ENCODE data around the gene PLA2G4D. TPM values are rescaled to one million over a fixed set of nuclear protein-coding genes. Genes with fewer than 3 reads are reported as not detected.

Gene PLA2G4D
- total RNA-seq, 8 experiments from 2014 or later, result 0.08 to 0.76 (median 0.32) TPM; not detected in 3

DNA sequence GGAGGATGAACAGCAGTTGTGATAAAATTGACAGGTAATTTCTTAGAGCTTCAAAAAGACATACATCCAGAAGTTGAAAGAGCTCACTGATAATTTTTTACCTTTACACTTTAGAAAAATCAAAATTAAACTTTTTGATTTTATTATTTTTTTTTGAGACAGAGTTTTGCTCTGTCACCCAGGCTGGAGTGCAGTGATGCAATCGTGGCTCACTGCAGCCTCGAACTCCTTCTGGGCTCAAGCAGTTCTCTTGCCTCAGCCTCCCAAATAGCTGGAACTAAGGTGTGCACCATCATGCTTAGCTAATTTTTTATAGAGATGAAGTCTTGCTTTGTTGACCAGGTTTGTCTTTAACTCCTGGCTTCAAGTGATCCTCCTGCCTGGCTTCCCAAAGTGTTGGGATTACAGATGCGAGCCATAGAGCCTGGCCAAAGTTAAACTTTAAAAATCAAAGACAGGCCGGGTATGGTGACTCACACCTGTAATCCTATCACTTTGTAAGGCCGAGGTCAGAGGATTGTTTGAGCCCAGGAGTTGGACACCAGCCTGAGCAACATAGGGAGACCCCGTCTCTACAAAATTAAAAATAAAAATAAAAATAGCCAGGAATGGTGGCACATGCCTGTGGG lies 40.4 kb upstream of the PLA2G4D start:
- no peak overlapping the region for H3K4me3 ChIP-seq
- H3K4me1 ChIP-seq (replicated peaks in 1 of 2), result no peaks in the 10 kb centered on the region
- no peak for ATAC-seq (replicated peaks in 6 of 8)
- in situ Hi-C loops (cut with MboI; ENCODE audit: low pct_unique_long_range_greater_than_20kb in 2 of 9, low sequenced_read_pairs in 9 of 9, unreplicated experiment in 9 of 9), result loop anchor here in 4 of 9 experiments (5.0 to 25.0 kb wide), 4 partner anchors 50 to 147 kb away; no protein-coding TSS in a partner anchor
- no peak overlapping the region for H3K27ac ChIP-seq
- WGBS, 10 experiments, result 52 to 87% (median 72%) methylated on average over 2 to 6 of the region's 6 CpGs; no CpG with 5 or more reads in 3 of the 10 experiments

DNA sequence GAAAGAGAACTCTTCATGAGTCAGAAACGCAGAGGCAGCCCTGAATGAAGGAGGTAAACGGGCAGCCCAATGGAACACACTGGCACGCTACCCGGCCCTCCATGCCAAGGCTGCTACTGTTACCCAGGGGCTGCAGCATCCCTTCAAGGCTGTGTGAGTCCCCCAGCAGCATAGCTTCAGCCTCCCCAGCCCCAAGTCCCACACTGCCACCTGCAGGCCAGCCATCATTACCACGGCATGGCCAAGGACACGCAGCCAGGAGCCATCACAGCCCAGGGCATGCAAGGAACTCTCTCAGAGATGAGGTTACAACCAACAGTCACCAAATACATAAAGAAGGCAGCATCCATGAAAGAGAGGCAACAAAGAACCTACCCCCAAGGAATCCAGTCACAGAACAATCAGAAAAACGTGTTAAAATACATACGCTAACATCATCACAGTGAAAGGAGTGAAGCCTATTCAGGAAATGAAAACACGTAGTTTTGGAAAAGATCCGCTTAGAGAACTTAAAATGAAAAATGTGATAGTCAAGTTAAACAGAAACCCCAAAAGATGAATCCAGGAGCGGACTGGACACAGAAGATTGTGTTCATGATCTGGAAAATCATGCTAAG lies 39.6 kb upstream of the PLA2G4D start:
- 60 to 100% (median 82%) methylated on average over 2 to 11 of the region's 11 CpGs for WGBS, 10 experiments

GRCh38 chr15:42133356-42133755 lies 39.0 kb upstream of the PLA2G4D start:
- H3K27ac ChIP-seq, result no peak overlapping the region
- 60 to 100% (median 87%) methylated on average over 1 to 4 of the region's 4 CpGs; no CpG with 5 or more reads in 1 of the 10 experiments for WGBS, 10 experiments
- in situ Hi-C loops (cut with MboI; ENCODE audit: low pct_unique_long_range_greater_than_20kb in 2 of 9, low sequenced_read_pairs in 9 of 9, unreplicated experiment in 9 of 9), result loop anchor here in 4 of 9 experiments (10.0 to 25.0 kb wide), 3 partner anchors 49 to 146 kb away; no protein-coding TSS in a partner anchor
- H3K4me3 ChIP-seq, result no peak overlapping the region
- no peak for ATAC-seq (replicated peaks in 6 of 8)
- no peaks in the 10 kb centered on the region for H3K4me1 ChIP-seq (replicated peaks in 1 of 2)

More for the DNA sequence above, 39.6 kb upstream of the PLA2G4D start:
- no peak overlapping the region for H3K27ac ChIP-seq
- in situ Hi-C loops (cut with MboI; ENCODE audit: low pct_unique_long_range_greater_than_20kb in 2 of 9, low sequenced_read_pairs in 9 of 9, unreplicated experiment in 9 of 9), result loop anchor here in 4 of 9 experiments (10.0 to 25.0 kb wide), 3 partner anchors 49 to 147 kb away; no protein-coding TSS in a partner anchor
- no peak overlapping the region for H3K4me3 ChIP-seq
- no peaks in the 10 kb centered on the region for H3K4me1 ChIP-seq (replicated peaks in 1 of 2)
- ATAC-seq (replicated peaks in 6 of 8), result peak in 4 of 8 experiments; percentile 9 to 63 (median 36)

GRCh38 chr15:42131826-42132806 lies 37.8 kb upstream of the PLA2G4D start:
- H3K4me1 ChIP-seq (replicated peaks in 1 of 2), result no peaks in the 10 kb centered on the region
- no peak overlapping the region for H3K27ac ChIP-seq
- peak in 4 of 8 experiments; percentile 18 to 67 (median 37) for ATAC-seq (replicated peaks in 6 of 8)
- WGBS, 10 experiments, result 17 to 80% (median 60%) methylated on average over 1 to 7 of the region's 9 CpGs; no CpG with 5 or more reads in 3 of the 10 experiments
- no peak overlapping the region for H3K4me3 ChIP-seq
- in situ Hi-C loops (cut with MboI; ENCODE audit: low pct_unique_long_range_greater_than_20kb in 2 of 9, low sequenced_read_pairs in 9 of 9, unreplicated experiment in 9 of 9), result loop anchor here in 4 of 9 experiments (10.0 to 25.0 kb wide), 3 partner anchors 47 to 145 kb away; no protein-coding TSS in a partner anchor

DNA sequence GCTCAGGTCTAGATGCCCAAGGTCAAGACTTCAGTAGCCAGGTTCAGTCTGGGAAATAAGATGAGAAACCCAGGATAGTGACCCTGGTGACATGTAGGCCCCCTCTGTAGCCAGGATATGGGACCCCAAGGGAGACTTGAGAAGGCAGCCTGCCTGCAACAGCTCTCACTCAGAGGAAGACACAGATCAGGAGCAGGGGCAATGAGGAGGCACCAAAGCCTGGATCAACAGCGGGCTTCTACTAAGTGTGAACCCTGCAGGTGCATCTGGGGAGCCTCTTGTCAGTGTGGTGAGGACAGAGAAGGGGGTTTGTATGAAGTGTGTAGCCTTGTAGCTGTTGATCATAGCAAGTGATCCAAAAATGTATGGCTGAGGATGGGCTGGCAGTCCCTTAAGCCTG lies 36.6 kb upstream of the PLA2G4D start:
- in situ Hi-C loops (cut with MboI; ENCODE audit: low pct_unique_long_range_greater_than_20kb in 2 of 9, low sequenced_read_pairs in 9 of 9, unreplicated experiment in 9 of 9), result loop anchor here in 4 of 9 experiments (10.0 to 25.0 kb wide), 3 partner anchors 46 to 144 kb away; no protein-coding TSS in a partner anchor
- Histone ChIP-seq H3K27ac (no peak overlapping the region), H3K4me3 (no peak overlapping the region), H3K4me1 (replicated peaks in 1 of 2) (no peaks in the 10 kb centered on the region)
- ATAC-seq (replicated peaks in 6 of 8), result no peak
- WGBS, 10 experiments, result 67% methylated on average over 1 of the region's 1 CpG; no CpG with 5 or more reads in 9 of the 10 experiments

DNA sequence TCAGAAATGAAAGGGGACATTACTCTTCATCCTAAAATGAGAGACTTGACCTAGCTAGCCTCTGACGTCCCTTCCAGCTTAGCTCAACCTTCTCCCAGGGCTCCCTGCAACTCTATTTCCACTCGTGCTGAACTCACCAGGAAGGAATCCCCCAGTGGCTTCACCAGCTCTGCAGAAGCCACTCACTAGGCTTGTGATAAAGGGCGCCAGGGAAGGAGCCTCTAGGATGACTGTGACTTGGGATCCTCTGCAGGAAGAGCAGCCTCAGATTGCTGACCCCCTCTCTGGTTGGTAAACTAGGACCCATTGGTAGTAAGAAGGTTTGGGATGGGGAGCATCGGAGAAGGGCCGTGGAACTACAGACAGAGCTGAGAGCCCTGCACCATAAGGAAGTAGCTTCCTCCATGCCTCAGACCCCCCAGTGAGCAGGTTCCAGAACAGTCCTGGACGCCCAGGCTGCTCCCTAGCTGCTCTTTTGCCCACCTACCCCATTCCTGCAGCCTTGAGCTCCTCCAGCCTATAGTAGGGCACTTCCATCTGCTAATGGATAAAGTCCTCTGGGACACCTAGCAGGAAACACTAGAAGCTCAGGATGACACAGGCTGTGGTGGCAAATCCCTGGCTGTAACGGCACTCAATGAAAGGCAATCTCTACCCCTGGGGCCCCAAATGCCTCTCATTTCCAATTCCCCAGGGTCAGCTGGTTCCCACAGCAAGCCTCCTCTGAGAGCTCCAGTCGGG lies 36.1 kb upstream of the PLA2G4D start:
- Histone ChIP-seq H3K4me3 (no peak overlapping the region), H3K4me1 (replicated peaks in 1 of 2) (no peaks in the 10 kb centered on the region), H3K27ac (no peak overlapping the region)
- in situ Hi-C loops (cut with MboI; ENCODE audit: low pct_unique_long_range_greater_than_20kb in 2 of 9, low sequenced_read_pairs in 9 of 9, unreplicated experiment in 9 of 9), result loop anchor here in 4 of 9 experiments (10.0 to 25.0 kb wide), 3 partner anchors 46 to 143 kb away; no protein-coding TSS in a partner anchor
- no peak for ATAC-seq (replicated peaks in 6 of 8)
- WGBS, 10 experiments, result 20 to 58% (median 42%) methylated on average over 1 to 6 of the region's 8 CpGs; no CpG with 5 or more reads in 2 of the 10 experiments

- Histone ChIP-seq H3K4me1 (replicated peaks in 1 of 2) (no peaks in the 10 kb centered on the region), H3K27ac (no peak overlapping the region), H3K4me3 (no peak overlapping the region)
- ATAC-seq (replicated peaks in 6 of 8), result no peak
- in situ Hi-C loops (cut with MboI; ENCODE audit: low pct_unique_long_range_greater_than_20kb in 2 of 9, low sequenced_read_pairs in 9 of 9, unreplicated experiment in 9 of 9), result loop anchor here in 2 of 9 experiments (25.0 kb wide), 1 partner anchor 142 kb away; no protein-coding TSS in a partner anchor
- WGBS, 10 experiments, result 38 to 83% (median 56%) methylated on average over 1 to 2 of the region's 2 CpGs
These were observed 35.0 kb upstream of the PLA2G4D start for GRCh38 chr15:42129364-42129763.

GRCh38 chr15:42128476-42128875 lies 34.1 kb upstream of the PLA2G4D start:
- no CpG with 5 or more reads among the region's 6 CpGs for WGBS, 10 experiments
- in situ Hi-C loops (cut with MboI; ENCODE audit: low pct_unique_long_range_greater_than_20kb in 2 of 9, low sequenced_read_pairs in 9 of 9, unreplicated experiment in 9 of 9), result loop anchor here in 2 of 9 experiments (25.0 kb wide), 1 partner anchor 141 kb away; no protein-coding TSS in a partner anchor
- ATAC-seq (replicated peaks in 6 of 8), result no peak
- H3K27ac ChIP-seq, result no peak overlapping the region
- no peaks in the 10 kb centered on the region for H3K4me1 ChIP-seq (replicated peaks in 1 of 2)
- H3K4me3 ChIP-seq, result no peak overlapping the region

DNA sequence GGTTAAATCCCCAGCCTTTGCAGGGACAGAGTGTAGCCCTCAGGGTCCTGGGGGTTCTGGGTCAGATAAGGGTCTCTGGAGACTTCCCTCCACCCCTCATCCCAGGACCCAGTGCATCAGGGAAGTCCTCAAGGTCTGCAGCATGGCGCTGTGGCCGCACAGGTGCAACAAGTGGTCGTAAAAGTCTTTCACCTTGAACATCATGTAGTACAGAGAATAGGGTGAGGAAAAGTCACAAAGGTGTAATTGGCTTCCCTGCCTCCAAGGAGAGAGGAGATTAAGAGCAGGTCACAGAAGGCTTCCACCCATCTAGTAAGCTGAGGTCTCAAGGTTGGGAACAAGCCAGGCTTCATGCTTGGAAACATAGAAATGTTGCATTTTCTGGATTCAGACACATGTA lies 29.2 kb upstream of the PLA2G4D start:
- H3K4me3 ChIP-seq, result no peak overlapping the region
- in situ Hi-C loops (cut with MboI; ENCODE audit: low pct_unique_long_range_greater_than_20kb in 2 of 9, low sequenced_read_pairs in 9 of 9, unreplicated experiment in 9 of 9), result no loop called here
- no peak overlapping the region for H3K27ac ChIP-seq
- no peak for ATAC-seq (replicated peaks in 6 of 8)
- peaks cover 5 to 6% of the 10 kb centered on the region in 2 donors for H3K4me1 ChIP-seq (replicated peaks in 1 of 2)
- WGBS, 10 experiments, result 90% methylated on average over 2 of the region's 3 CpGs; no CpG with 5 or more reads in 9 of the 10 experiments

DNA sequence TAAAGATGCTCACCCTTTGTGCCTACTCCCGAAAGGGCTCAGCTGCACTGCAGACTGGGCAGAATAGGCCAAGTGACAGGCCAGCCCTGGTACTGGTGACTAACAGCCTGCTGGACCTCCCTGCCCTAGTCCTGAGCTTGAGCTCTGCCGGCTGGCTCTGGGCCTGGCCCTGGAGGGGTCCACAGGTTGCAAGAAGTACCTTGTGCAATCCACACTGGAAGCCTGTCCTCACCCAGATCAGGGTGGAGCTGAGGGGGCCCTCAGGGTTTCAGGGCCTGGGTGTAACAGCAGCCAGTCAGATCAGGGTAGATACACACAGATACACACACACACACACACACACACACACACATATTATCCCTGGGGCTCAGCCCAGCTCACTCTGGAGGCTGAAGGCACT lies 27.3 kb upstream of the PLA2G4D start:
- Histone ChIP-seq H3K4me3 (no peak overlapping the region), H3K27ac (no peak overlapping the region), H3K4me1 (replicated peaks in 1 of 2) (peaks cover 5 to 6% of the 10 kb centered on the region in 2 donors)
- 67% methylated on average over 1 of the region's 2 CpGs; no CpG with 5 or more reads in 9 of the 10 experiments for WGBS, 10 experiments
- in situ Hi-C loops (cut with MboI; ENCODE audit: low pct_unique_long_range_greater_than_20kb in 2 of 9, low sequenced_read_pairs in 9 of 9, unreplicated experiment in 9 of 9), result no loop called here
- ATAC-seq (replicated peaks in 6 of 8), result peak in 4 of 8 experiments; percentile 13 to 90 (median 73)

GRCh38 chr15:42121021-42121420 lies 26.7 kb upstream of the PLA2G4D start:
- no peak overlapping the region for H3K27ac ChIP-seq
- WGBS, 10 experiments, result 57 to 100% (median 83%) methylated on average over 1 to 6 of the region's 6 CpGs; no CpG with 5 or more reads in 2 of the 10 experiments
- in situ Hi-C loops (cut with MboI; ENCODE audit: low pct_unique_long_range_greater_than_20kb in 2 of 9, low sequenced_read_pairs in 9 of 9, unreplicated experiment in 9 of 9), result no loop called here
- peaks cover 5 to 6% of the 10 kb centered on the region in 2 donors for H3K4me1 ChIP-seq (replicated peaks in 1 of 2)
- no peak overlapping the region for H3K4me3 ChIP-seq
- ATAC-seq (replicated peaks in 6 of 8), result peak in 1 of 8 experiments; percentile 4

- peaks cover 5 to 6% of the 10 kb centered on the region in 2 donors for H3K4me1 ChIP-seq (replicated peaks in 1 of 2)
- ATAC-seq (replicated peaks in 6 of 8), result no peak
- H3K4me3 ChIP-seq, result no peak overlapping the region
- 80 to 100% (median 100%) methylated on average over 1 of the region's 1 CpG; no CpG with 5 or more reads in 6 of the 10 experiments for WGBS, 10 experiments
- in situ Hi-C loops (cut with MboI; ENCODE audit: low pct_unique_long_range_greater_than_20kb in 2 of 9, low sequenced_read_pairs in 9 of 9, unreplicated experiment in 9 of 9), result no loop called here
- no peak overlapping the region for H3K27ac ChIP-seq
These were observed 25.9 kb upstream of the PLA2G4D start for GRCh38 chr15:42120285-42120684.
